VCaP (cell line): ENCODE measurements around the gene TTN.

Experiments
- H3K27ac ChIP-seq: fragments of 450-650 bp; 2 replicates; pipeline ENCODE4 v1.5.1; 2017
- TF ChIP-seq, protein P1 (sequence below): fragments of 450-650 bp; conservative IDR thresholded peaks from 2 replicates; pipeline ENCODE4 v1.5.1; 2017; ENCODE audit warnings: mild to moderate bottlenecking, moderate library complexity

Gene TTN

DNA sequence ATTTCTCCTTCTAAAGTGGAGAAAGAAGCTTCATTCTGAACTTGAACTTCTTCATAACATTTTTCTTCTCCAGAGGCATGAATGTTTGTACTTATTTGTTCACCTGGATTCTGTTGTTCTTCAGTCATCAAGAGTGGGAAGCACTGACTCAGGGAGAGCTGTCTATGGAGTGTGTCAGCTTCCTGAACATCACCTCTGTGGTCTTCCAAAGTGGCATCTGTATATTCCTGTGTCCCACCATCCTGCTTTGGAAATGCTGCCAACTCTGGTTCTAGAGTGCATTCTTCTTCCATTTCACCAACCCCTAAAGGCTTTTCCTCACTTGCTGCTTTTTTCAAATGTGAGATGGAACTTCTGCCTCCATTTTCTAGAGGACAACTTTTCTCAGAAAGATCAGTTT is 59.5 kb downstream of the TTN start:
- H3K27ac ChIP-seq, result no peak overlapping the region
- TF ChIP-seq, protein P1, sequence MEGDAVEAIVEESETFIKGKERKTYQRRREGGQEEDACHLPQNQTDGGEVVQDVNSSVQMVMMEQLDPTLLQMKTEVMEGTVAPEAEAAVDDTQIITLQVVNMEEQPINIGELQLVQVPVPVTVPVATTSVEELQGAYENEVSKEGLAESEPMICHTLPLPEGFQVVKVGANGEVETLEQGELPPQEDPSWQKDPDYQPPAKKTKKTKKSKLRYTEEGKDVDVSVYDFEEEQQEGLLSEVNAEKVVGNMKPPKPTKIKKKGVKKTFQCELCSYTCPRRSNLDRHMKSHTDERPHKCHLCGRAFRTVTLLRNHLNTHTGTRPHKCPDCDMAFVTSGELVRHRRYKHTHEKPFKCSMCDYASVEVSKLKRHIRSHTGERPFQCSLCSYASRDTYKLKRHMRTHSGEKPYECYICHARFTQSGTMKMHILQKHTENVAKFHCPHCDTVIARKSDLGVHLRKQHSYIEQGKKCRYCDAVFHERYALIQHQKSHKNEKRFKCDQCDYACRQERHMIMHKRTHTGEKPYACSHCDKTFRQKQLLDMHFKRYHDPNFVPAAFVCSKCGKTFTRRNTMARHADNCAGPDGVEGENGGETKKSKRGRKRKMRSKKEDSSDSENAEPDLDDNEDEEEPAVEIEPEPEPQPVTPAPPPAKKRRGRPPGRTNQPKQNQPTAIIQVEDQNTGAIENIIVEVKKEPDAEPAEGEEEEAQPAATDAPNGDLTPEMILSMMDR, result no peak

DNA sequence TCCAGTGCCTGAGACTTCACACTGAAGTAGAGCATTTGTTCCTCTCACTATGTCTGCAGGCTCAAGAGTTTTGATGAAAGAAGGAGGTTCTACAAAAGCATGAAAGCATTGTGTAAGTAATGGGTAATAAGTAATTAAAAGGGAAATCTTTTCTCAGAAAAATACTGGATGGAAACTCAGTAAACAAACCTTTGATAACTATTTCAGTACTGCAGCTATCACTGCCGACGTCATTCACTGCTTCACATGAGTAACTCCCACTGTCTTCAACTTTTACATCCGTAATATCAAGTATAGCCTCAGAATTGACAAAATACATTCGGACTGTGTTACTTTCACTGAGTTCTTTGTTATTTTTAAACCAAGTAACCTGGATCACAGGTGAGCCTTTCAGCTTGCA is 72.7 kb downstream of the TTN start:
- no peak overlapping the region for H3K27ac ChIP-seq
- TF ChIP-seq, protein P1, result no peak

DNA sequence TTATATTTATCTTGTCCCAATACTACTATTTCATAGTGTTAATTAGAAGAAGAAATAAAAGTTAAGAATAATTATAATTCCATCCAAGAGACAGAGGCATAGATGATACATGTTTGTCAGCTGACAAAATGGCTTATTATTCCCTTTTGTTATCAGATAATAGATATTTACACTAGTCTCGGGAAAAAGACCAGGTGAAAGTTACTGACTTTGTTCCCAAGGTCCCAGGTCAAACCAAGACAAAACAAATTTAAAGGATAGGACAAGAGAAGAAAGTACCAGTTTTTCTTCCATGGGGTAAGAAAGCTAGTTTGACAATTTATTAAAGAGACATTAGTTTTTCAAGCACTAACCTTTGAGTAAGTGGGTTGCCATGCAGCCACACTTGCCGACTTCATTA is 73.2 kb downstream of the TTN start:
- no peak overlapping the region for H3K27ac ChIP-seq
- TF ChIP-seq, protein P1, result no peak

GRCh38 chr2:178732913-178733312 is 74.3 kb downstream of the TTN start:
- no peak overlapping the region for H3K27ac ChIP-seq
- TF ChIP-seq, protein P1, result no peak

DNA sequence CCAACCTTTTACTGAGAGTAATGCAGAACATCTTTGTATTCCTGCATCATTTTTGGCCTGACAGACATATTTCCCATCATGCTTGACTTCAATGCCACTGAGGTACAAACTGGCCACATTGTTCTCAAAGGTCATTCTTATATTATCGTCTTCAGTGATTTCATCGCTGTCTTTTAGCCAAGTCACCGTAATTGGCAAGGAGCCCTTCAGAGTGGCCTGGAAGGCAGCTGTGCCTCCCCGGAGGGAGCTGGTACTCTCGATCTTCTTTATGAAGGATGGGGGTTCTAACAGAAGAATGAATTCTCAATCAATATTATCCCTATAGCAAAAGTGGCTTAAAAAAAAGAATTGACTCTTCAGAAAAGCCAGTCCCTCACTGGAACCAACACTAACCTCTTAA is 75.9 kb downstream of the TTN start:
- no peak overlapping the region for H3K27ac ChIP-seq
- TF ChIP-seq, protein P1, result no peak

DNA sequence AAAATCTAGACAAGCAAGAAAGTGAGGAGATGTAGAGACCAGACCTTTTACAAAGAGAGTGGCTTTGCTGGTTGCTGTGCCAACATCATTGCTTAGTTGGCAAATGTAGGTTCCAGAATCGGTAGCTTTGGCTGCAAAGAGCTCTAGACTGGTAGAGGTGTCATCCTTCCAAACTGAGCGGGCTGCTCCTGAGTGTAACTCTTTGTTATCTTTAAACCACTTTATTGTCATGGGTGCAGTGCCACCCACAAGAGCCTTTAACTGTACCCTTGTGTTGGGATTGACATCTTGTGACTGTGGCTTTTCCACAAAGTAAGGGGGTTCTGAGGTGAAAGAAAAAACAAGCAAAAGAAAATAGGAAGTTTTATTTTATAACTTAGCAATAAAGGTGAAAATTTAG is 77.2 kb downstream of the TTN start:
- TF ChIP-seq, protein P1, result no peak
- no peak overlapping the region for H3K27ac ChIP-seq

- no peak overlapping the region for H3K27ac ChIP-seq
- TF ChIP-seq, protein P1, result no peak
These were observed 83.4 kb downstream of the TTN start for GRCh38 chr2:178723786-178724346.
